ACC112 (cell line): ENCODE measurements around the gene HS3ST6.

Experiments used
- H2AFZ ChIP-seq: fragments of 200-600 bp; sonication (generic); one replicate; pipeline ENCODE4 v1.6.0; 2017; ENCODE audit warnings: antibody characterized with exemption, low read length; ENCODE audit not compliant: unreplicated experiment
- H3K27ac ChIP-seq: fragments of 200-600 bp; sonication (generic); 2 replicates; pipeline ENCODE4 v1.5.1; 2014; ENCODE audit warnings: low read depth, mild to moderate bottlenecking, antibody characterized with exemption, low read length, moderate library complexity
- H3K27me3 ChIP-seq: fragments of 200-600 bp; sonication (generic); 2 replicates; pipeline ENCODE4 v1.6.1; 2014; ENCODE audit warnings: mild to moderate bottlenecking, antibody characterized with exemption, low read length, moderate library complexity, mixed read lengths; ENCODE audit not compliant: insufficient read depth
- H3K36me3 ChIP-seq: fragments of 200-600 bp; sonication (generic); 2 replicates; pipeline ENCODE4 v1.6.1; 2016; ENCODE audit warnings: mild to moderate bottlenecking, antibody characterized with exemption, low read length, moderate library complexity, mixed read lengths; ENCODE audit not compliant: insufficient read depth
- H3K4me1 ChIP-seq: fragments of 200-600 bp; sonication (generic); one replicate; pipeline ENCODE4 v1.6.1; 2016; ENCODE audit warnings: low read length, mixed read lengths; ENCODE audit not compliant: insufficient read depth, unreplicated experiment, control insufficient read depth
- H3K4me3 ChIP-seq: fragments of 200-600 bp; sonication (generic); 2 replicates; pipeline ENCODE4 v1.5.1; 2014; ENCODE audit warnings: mild to moderate bottlenecking, low read depth, low read length
- H3K79me2 ChIP-seq: fragments of 200-600 bp; sonication (generic); one replicate; pipeline ENCODE4 v1.6.0; 2016; ENCODE audit warnings: low read length; ENCODE audit not compliant: control insufficient read depth, unreplicated experiment, insufficient read depth

Gene HS3ST6

DNA sequence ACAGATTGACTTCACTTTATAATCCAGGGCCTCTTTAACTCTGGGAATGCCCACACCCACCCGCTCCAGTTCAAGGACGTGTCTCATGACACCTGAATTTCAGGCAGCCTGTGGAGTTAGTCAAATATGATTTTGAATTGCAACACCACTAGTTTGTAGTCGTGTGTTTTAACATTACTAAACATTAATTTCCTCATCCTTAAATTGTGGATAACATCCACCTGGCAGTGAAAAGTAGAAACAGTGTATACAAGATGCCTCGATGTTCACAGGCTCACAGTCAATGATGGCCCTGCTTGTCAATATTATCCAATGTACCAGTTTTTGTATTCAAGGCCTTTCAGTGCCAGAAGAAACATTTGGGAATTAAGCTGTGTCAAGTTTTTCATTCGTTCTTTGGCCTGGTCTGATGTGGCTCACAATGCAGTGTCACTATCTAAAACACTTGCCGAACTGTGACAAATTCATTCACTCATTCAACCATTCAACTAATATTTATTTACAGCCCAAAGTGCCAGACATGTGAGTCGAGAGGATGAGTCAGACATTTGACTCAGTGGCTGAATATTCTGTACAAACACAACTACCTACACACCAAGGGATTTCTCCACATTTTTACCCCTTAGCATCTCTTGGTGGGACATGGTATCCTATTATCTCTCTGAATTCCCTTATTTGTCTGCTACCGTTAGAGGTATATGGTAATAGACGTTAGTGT, 47.7 kb downstream of the HS3ST6 start:
- Histone ChIP-seq H3K4me1 (peaks cover 10% of the 10 kb centered on the region), H3K27ac (peak overlapping the region; percentile 41), H3K4me3 (no peak overlapping the region), H3K36me3 (no peaks in the 10 kb centered on the region), H2AFZ (no peak overlapping the region), H3K79me2 (no peaks in the 10 kb centered on the region), H3K27me3 (peaks cover 12% of the 10 kb centered on the region)

DNA sequence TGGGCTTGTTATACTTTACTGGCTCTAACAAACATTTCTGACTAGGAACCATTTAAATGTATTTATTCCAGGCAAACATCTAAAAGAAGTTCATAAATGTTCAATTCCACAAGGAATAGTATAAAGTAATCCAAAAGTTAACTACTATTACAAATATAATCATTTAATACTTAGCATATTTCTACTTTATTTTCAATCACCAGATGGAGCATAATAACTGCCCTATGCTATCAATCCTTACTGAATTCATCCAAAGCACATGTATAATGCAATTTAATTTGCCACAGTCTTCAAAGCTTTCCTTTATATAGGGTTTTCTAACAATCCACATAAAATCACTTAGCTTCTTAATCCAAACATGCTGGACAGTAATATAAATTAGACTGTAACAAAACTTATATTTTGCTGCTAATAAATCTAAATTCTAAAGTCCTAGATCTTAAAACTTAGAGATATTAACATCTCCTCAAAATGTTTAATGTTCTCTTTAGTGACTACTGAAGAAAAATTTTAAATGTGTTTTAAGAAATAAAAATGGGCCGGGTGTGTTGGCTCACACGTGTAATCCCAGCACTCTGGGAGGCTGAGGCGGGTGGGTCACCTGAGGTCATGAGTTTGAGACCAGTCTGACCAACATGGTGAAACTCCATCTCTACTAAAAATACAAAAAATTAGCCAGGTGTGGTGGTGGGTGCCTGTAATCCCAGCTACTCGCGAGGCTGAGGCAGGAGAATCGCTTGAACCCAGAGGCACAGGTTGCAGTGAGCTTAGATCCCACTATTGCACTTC, 52.1 kb downstream of the HS3ST6 start:
- Histone ChIP-seq H3K27me3 (no peaks in the 10 kb centered on the region), H3K79me2 (no peaks in the 10 kb centered on the region), H3K27ac (no peak overlapping the region)

DNA sequence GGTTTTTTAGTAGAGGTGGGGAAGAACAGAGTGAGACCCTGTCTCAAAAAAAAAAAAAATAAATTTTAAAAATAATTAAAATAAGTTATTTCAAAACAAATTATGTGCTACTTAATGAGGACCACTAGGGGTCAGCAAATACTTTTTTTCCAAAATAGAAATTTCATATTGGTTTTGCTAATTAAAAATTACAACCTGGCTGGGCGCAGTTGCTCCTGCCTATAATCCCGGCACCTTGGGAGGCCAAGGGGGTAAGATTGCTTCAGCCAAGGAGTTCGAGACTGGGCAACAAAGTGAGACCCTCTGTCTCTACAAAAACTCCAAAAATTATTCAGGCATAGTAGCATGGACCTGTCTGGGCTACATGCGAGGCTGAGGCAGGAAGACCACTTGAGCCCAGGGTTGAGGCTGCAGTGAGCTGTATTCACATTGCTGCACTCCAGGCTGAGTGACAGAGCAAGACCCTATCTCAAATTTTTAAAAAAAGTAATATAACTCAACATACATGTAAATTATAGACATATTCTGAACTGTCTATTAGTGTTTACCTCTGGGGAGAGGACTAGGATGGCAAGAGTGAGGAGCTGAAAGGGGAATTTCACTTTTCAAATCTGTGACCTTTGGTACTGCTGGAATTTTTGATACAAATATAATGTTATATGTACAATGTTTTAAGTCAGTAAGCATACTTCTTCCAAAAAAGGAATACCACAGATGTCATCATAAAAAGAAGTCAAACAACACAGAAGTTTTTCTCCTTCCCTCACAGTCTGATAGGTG, 54.3 kb downstream of the HS3ST6 start:
- H3K27me3 ChIP-seq = peaks cover 6% of the 10 kb centered on the region
- no peaks in the 10 kb centered on the region for H3K79me2 ChIP-seq
- no peak overlapping the region; the same call in 1 of the 2 replicates for H3K4me3 ChIP-seq
- H3K27ac ChIP-seq = no peak overlapping the region
- H3K36me3 ChIP-seq = no peaks in the 10 kb centered on the region
- H3K4me1 ChIP-seq = no peaks in the 10 kb centered on the region
- H2AFZ ChIP-seq = peak overlapping the region; percentile 43

More for the DNA sequence above, 52.1 kb downstream of the HS3ST6 start:
- Histone ChIP-seq H3K4me3 (no peak overlapping the region), H2AFZ (no peak overlapping the region), H3K4me1 (peaks cover 10% of the 10 kb centered on the region), H3K36me3 (no peaks in the 10 kb centered on the region)

DNA sequence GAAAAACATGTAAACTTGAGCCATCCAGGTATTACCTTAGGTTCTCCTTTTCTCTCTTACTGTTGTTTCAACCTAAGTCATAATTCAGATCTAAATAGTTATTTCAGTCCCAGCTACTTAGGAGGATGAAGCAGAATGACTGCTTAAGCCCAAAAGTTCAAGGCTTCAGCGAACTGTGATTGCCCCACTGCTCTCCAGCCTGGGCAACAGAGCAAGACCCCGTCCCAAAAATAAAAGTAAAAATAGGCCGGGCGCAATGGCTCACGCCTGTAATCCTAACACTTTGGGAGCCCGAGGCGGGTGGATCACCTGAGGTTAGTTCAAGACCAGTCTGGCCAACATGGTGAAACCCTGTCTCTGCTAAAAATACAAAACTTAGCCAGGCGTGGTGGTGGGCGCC, 55.8 kb downstream of the HS3ST6 start:
- Histone ChIP-seq H2AFZ (no peak overlapping the region), H3K4me1 (no peaks in the 10 kb centered on the region), H3K27me3 (peaks cover 10% of the 10 kb centered on the region), H3K79me2 (no peaks in the 10 kb centered on the region), H3K27ac (no peak overlapping the region), H3K4me3 (no peak overlapping the region), H3K36me3 (no peaks in the 10 kb centered on the region)

DNA sequence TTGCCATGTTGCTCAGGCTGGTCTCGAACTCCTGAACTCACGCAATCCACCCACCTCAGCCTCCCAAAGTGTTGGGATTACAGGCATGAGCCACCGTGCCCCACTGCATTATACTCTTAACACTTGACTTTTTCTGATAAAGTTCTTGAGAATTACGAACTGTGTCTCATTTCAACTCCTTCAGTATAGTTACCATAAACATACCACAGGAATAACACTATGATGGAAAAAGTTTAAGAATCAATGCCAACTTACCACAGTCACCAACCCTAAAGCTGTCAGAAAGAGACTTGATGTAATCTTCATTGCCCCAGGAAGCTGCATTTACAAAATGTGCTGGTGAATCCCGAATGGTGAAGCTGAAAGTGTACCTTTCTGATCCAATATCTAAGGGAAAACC, 56.5 kb downstream of the HS3ST6 start:
- Histone ChIP-seq H3K79me2 (no peaks in the 10 kb centered on the region), H3K27ac (no peak overlapping the region), H3K4me1 (no peaks in the 10 kb centered on the region), H2AFZ (no peak overlapping the region), H3K27me3 (peaks cover 10% of the 10 kb centered on the region), H3K4me3 (no peak overlapping the region), H3K36me3 (no peaks in the 10 kb centered on the region)
